BE2C (cell line): ENCODE measurements around the gene KDM2A.

ENCODE experiments used
- DNase-seq: peaks from one replicate; pipeline ENCODE4 v3.0.0-alpha.2; 2020
- H3K27me3 ChIP-seq: fragments of 250-450 bp; sonication (Bioruptor Pico); 2 replicates; pipeline ENCODE4 v1.5.1; 2020; ENCODE audit warnings: mild to moderate bottlenecking
- H3K36me3 ChIP-seq: fragments of 250-450 bp; sonication (Bioruptor Pico); 2 replicates; pipeline ENCODE4 v1.5.1; 2020; ENCODE audit warnings: mild to moderate bottlenecking
- H3K4me1 ChIP-seq: fragments of 250-450 bp; sonication (Bioruptor Pico); 2 replicates; pipeline ENCODE4 v1.5.1; 2020
- H3K4me3 ChIP-seq: 2 replicates; pipeline ENCODE4 v1.5.1; 2011; ENCODE audit warnings: low read depth, low read length
- H3K9me3 ChIP-seq: fragments of 250-450 bp; sonication (Bioruptor Pico); 2 replicates; pipeline ENCODE4 v1.5.1; 2020
- TF ChIP-seq, protein P1 (sequence below): IDR thresholded peaks from 2 replicates; pipeline ENCODE4 v1.5.1; 2012; ENCODE audit warnings: mild to moderate bottlenecking, low read depth, low read length

KDM2A gene

GRCh38 chr11:67282155-67282875, 163.3 kb downstream of the KDM2A start:
- peak; percentile 5 for DNase-seq
- H3K4me3 ChIP-seq = no peak overlapping the region
- H3K36me3 ChIP-seq = peaks cover 79% of the 10 kb centered on the region
- no peaks in the 10 kb centered on the region for H3K9me3 ChIP-seq
- TF ChIP-seq, protein P1, sequence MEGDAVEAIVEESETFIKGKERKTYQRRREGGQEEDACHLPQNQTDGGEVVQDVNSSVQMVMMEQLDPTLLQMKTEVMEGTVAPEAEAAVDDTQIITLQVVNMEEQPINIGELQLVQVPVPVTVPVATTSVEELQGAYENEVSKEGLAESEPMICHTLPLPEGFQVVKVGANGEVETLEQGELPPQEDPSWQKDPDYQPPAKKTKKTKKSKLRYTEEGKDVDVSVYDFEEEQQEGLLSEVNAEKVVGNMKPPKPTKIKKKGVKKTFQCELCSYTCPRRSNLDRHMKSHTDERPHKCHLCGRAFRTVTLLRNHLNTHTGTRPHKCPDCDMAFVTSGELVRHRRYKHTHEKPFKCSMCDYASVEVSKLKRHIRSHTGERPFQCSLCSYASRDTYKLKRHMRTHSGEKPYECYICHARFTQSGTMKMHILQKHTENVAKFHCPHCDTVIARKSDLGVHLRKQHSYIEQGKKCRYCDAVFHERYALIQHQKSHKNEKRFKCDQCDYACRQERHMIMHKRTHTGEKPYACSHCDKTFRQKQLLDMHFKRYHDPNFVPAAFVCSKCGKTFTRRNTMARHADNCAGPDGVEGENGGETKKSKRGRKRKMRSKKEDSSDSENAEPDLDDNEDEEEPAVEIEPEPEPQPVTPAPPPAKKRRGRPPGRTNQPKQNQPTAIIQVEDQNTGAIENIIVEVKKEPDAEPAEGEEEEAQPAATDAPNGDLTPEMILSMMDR = no peak
- H3K27me3 ChIP-seq = no peaks in the 10 kb centered on the region
- peaks cover 8% of the 10 kb centered on the region for H3K4me1 ChIP-seq

- TF ChIP-seq, protein P1 = no peak
- H3K27me3 ChIP-seq = no peaks in the 10 kb centered on the region
- H3K4me3 ChIP-seq = no peak overlapping the region
- H3K9me3 ChIP-seq = no peaks in the 10 kb centered on the region
- DNase-seq = no peak
- H3K36me3 ChIP-seq = peaks cover 79% of the 10 kb centered on the region
- H3K4me1 ChIP-seq = peaks cover 8% of the 10 kb centered on the region
Measured at GRCh38 chr11:67282876-67283371, 163.9 kb downstream of the KDM2A start.

GRCh38 chr11:67283481-67283963, 164.5 kb downstream of the KDM2A start:
- TF ChIP-seq, protein P1 = no peak
- Histone ChIP-seq H3K4me3 (no peak overlapping the region), H3K9me3 (no peaks in the 10 kb centered on the region), H3K36me3 (peaks cover 78% of the 10 kb centered on the region), H3K4me1 (peaks cover 10% of the 10 kb centered on the region), H3K27me3 (no peaks in the 10 kb centered on the region)
- no peak for DNase-seq

- TF ChIP-seq, protein P1 = no peak
- Histone ChIP-seq H3K4me1 (peaks cover 10% of the 10 kb centered on the region), H3K36me3 (peaks cover 64% of the 10 kb centered on the region)
Measured at GRCh38 chr11:67284811-67285540, 165.9 kb downstream of the KDM2A start.

GRCh38 chr11:67285541-67286498, 166.8 kb downstream of the KDM2A start:
- Histone ChIP-seq H3K4me3 (no peak overlapping the region), H3K36me3 (peaks cover 60% of the 10 kb centered on the region), H3K4me1 (peaks cover 10% of the 10 kb centered on the region), H3K9me3 (no peaks in the 10 kb centered on the region), H3K27me3 (no peaks in the 10 kb centered on the region)
- no peak for DNase-seq
- TF ChIP-seq, protein P1 = no peak

More at GRCh38 chr11:67284811-67285540, 165.9 kb downstream of the KDM2A start:
- Histone ChIP-seq H3K27me3 (no peaks in the 10 kb centered on the region), H3K9me3 (no peaks in the 10 kb centered on the region), H3K4me3 (no peak overlapping the region)
- DNase-seq = no peak
